Gastrocnemius medialis (tissue), 4 donors: ENCODE results near the gene ADARB2.

ENCODE experiments used
- POLR2A ChIP-seq, 2 donors: fragments of 450-650 bp; IDR thresholded peaks; one replicate each; pipeline ENCODE4 v1.6.1; 2017; ENCODE audit warnings: antibody characterized with exemption in 2 of 2, mild to moderate bottlenecking in 2 of 2, moderate library complexity in 2 of 2
- TF ChIP-seq, protein P1 (sequence below), 5 experiments: fragments of 450-650 bp in 3 of 5; fragments of 200-600 bp in 2 of 5; sonication (generic) in 2 of 5; IDR thresholded peaks in 4 of 5; conservative IDR thresholded peaks in 1 of 5; 1 replicate in 4 of 5; 2 replicates in 1 of 5; pipeline ENCODE4 v1.5.1; 2016 to 2019; ENCODE audit warnings: antibody characterized with exemption in 5 of 5, mild to moderate bottlenecking in 3 of 5, moderate library complexity in 3 of 5

DNA sequence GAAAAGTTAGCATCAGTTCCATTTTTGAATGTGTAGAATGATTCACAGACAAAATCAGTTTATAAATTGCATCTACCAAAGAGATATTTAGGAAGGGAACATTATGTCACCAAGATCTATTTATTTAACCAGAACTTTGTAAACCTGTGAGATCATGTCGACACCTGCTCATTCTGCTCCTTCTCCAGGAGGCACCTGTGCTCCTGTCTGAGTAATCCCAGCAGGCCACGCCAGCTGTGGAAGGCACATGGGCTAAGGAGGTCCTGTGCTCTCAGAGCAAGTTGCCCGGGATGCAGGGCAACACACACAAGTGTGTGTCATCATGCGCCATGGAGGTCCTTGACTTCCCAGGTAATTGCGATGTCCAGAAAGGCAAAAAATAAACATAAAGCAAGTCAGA lies 45.5 kb upstream of the ADARB2 start:
- TF ChIP-seq, protein P1, sequence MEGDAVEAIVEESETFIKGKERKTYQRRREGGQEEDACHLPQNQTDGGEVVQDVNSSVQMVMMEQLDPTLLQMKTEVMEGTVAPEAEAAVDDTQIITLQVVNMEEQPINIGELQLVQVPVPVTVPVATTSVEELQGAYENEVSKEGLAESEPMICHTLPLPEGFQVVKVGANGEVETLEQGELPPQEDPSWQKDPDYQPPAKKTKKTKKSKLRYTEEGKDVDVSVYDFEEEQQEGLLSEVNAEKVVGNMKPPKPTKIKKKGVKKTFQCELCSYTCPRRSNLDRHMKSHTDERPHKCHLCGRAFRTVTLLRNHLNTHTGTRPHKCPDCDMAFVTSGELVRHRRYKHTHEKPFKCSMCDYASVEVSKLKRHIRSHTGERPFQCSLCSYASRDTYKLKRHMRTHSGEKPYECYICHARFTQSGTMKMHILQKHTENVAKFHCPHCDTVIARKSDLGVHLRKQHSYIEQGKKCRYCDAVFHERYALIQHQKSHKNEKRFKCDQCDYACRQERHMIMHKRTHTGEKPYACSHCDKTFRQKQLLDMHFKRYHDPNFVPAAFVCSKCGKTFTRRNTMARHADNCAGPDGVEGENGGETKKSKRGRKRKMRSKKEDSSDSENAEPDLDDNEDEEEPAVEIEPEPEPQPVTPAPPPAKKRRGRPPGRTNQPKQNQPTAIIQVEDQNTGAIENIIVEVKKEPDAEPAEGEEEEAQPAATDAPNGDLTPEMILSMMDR (IDR thresholded peaks at IDR 0.05 in 4 of 5, conservative IDR thresholded peaks at IDR 0.05 in 1 of 5) = no peak
- no peak for TF ChIP-seq POLR2A (IDR thresholded peaks at IDR 0.05)
